H1 (cell line): ENCODE data around the gene CBARP. TPM values are rescaled to one million over a fixed set of nuclear protein-coding genes. Genes with fewer than 3 reads are reported as not detected.

ENCODE experiments used
- CTCF ChIA-PET: fragments of 300-600 bp; sonication (Branson Sonifier 250); formaldehyde crosslinking; loops from one replicate; lab custom pipeline; 2021; ENCODE audit not compliant: partially characterized antibody; lab: Charles Lee
- POLR2A ChIA-PET: fragments of 300-600 bp; sonication (Branson Sonifier 250); formaldehyde crosslinking; loops from one replicate; lab custom pipeline; 2021; ENCODE audit warnings: inconsistent platforms; ENCODE audit not compliant: partially characterized antibody; lab: Charles Lee
- DNase-seq, 2 experiments: peaks; one replicate each; pipeline versions ENCODE4 v3.0.0 to v3.0.0-alpha.2; 2010 to 2022; ENCODE audit warnings: low spot score in 2 of 2, low read depth in 1 of 2, mixed read lengths in 1 of 2
- FAIRE-seq: peaks from 2 replicates; lab custom pipeline; 2011; peaks lifted over from hg19 to GRCh38; lab: Jason Lieb, UNC
- H2AFZ ChIP-seq: 2 replicates; pipeline ENCODE4 v1.8.1; 2012; ENCODE audit warnings: low read length, inconsistent platforms
- H2AK5ac ChIP-seq: 2 replicates; pipeline ENCODE4 v1.6.1; 2013; ENCODE audit warnings: low read depth, low read length
- H2BK120ac ChIP-seq: replicated peaks from 2 replicates; pipeline ENCODE3; 2013; ENCODE audit warnings: low read depth, low read length, inconsistent platforms
- H2BK12ac ChIP-seq: 2 replicates; pipeline ENCODE4 v1.6.1; 2013; ENCODE audit warnings: low read depth, low read length
- H2BK15ac ChIP-seq: 2 replicates; pipeline ENCODE4 v1.6.1; 2013; ENCODE audit warnings: low read length
- H2BK20ac ChIP-seq: 2 replicates; pipeline ENCODE4 v1.6.1; 2013; ENCODE audit warnings: low read length
- H2BK5ac ChIP-seq: 2 replicates; pipeline ENCODE4 v1.6.1; 2013; ENCODE audit warnings: low read depth, low read length
- H3K14ac ChIP-seq: 2 replicates; pipeline ENCODE4 v1.6.1; 2013; ENCODE audit warnings: inconsistent platforms; ENCODE audit not compliant: insufficient read length
- H3K18ac ChIP-seq: 2 replicates; pipeline ENCODE4 v1.6.1; 2013; ENCODE audit warnings: low read length; ENCODE audit errors: extremely low read depth
- H3K23ac ChIP-seq: 2 replicates; pipeline ENCODE4 v1.6.1; 2013; ENCODE audit warnings: inconsistent platforms; ENCODE audit not compliant: insufficient read length
- H3K23me2 ChIP-seq: 2 replicates; pipeline ENCODE4 v1.6.1; 2013; ENCODE audit warnings: low read depth, low read length
- H3K27ac ChIP-seq: 2 replicates; pipeline ENCODE4 v1.6.1; 2011; ENCODE audit warnings: low read depth, low read length, inconsistent platforms
- H3K27me3 ChIP-seq, 4 experiments: replicated peaks in 1 of 4; 1 replicate in 1 of 4; 2 replicates in 3 of 4; pipeline versions ENCODE4 v1.6.1 to v1.8.1; 2011 to 2013; ENCODE audit warnings: low read length in 3 of 4, mild to moderate bottlenecking in 3 of 4, inconsistent platforms in 2 of 4, mixed read lengths in 2 of 4, moderate library complexity in 1 of 4; ENCODE audit not compliant: control insufficient read depth in 3 of 4, insufficient read depth in 3 of 4; ENCODE audit errors: extremely low read depth in 1 of 4
- H3K36me3 ChIP-seq, 4 experiments: 2 replicates each; pipeline versions ENCODE4 v1.6.1 to v1.8.1; 2011 to 2013; ENCODE audit warnings: mild to moderate bottlenecking in 4 of 4, low read length in 3 of 4, moderate library complexity in 2 of 4, control low read depth in 1 of 4, inconsistent platforms in 1 of 4; ENCODE audit not compliant: insufficient read depth in 4 of 4, control insufficient read depth in 2 of 4
- H3K4ac ChIP-seq: replicated peaks from 2 replicates; pipeline ENCODE3; 2013; ENCODE audit warnings: low read length, low read depth, mixed read lengths, inconsistent platforms; ENCODE audit not compliant: insufficient read length
- H3K4me1 ChIP-seq, 4 experiments: replicated peaks in 1 of 4; 1 replicate in 1 of 4; 2 replicates in 3 of 4; pipeline versions ENCODE4 v1.6.1 to v1.8.1; 2011 to 2013; ENCODE audit warnings: low read length in 3 of 4, inconsistent platforms in 2 of 4, mixed read lengths in 1 of 4; ENCODE audit not compliant: insufficient read depth in 4 of 4, control insufficient read depth in 3 of 4
- H3K4me2 ChIP-seq, 2 experiments: 2 replicates each; pipeline versions ENCODE4 v1.6.1 to v1.8.1; 2011 to 2013; ENCODE audit warnings: low read depth in 2 of 2, low read length in 2 of 2, control low read depth in 1 of 2, inconsistent platforms in 1 of 2, mild to moderate bottlenecking in 1 of 2; ENCODE audit not compliant: insufficient read depth in 1 of 2
- H3K4me3 ChIP-seq, 4 experiments: fragments of 200-600, 300-600 bp in 1 of 4; sonication (generic), shearing (Covaris generic), sonication (Bioruptor Twin) in 1 of 4; 2 replicates each; pipeline versions ENCODE4 v1.5.1 to v1.8.1; 2011 to 2016; ENCODE audit warnings: low read length in 4 of 4, low read depth in 3 of 4, control low read depth in 2 of 4, inconsistent platforms in 2 of 4, mild to moderate bottlenecking in 2 of 4, mixed read lengths in 1 of 4, moderate library complexity in 1 of 4; ENCODE audit not compliant: insufficient read depth in 2 of 4; ENCODE audit errors: extremely low read depth in 1 of 4
- H3K56ac ChIP-seq: replicated peaks from 2 replicates; pipeline ENCODE3; 2013; ENCODE audit warnings: low read depth, mild to moderate bottlenecking, mixed read lengths, low read length, inconsistent platforms; ENCODE audit not compliant: insufficient read length
- H3K79me1 ChIP-seq: 2 replicates; pipeline ENCODE4 v1.6.1; 2013; ENCODE audit warnings: low read depth, low read length, control low read depth
- H3K79me2 ChIP-seq, 2 experiments: 2 replicates each; pipeline versions ENCODE4 v1.6.1 to v1.8.1; 2012 to 2013; ENCODE audit warnings: low read length in 2 of 2, mild to moderate bottlenecking in 2 of 2, inconsistent platforms in 1 of 2; ENCODE audit not compliant: insufficient read depth in 2 of 2, control insufficient read depth in 1 of 2
- H3K9ac ChIP-seq, 4 experiments: replicated peaks in 1 of 4; 1 replicate in 1 of 4; 2 replicates in 3 of 4; pipeline versions ENCODE4 v1.6.1 to v1.8.1; 2011 to 2013; ENCODE audit warnings: low read depth in 3 of 4, low read length in 3 of 4, control low read depth in 2 of 4, mild to moderate bottlenecking in 2 of 4, moderate library complexity in 2 of 4, inconsistent platforms in 1 of 4; ENCODE audit errors: extremely low read depth in 1 of 4
- H3K9me3 ChIP-seq, 2 experiments: 2 replicates each; pipeline versions ENCODE4 v1.6.1 to v1.8.1; 2012 to 2013; ENCODE audit warnings: mild to moderate bottlenecking in 2 of 2, moderate library complexity in 2 of 2, control low read depth in 1 of 2, inconsistent platforms in 1 of 2, low read depth in 1 of 2, low read length in 1 of 2, mixed read lengths in 1 of 2; ENCODE audit not compliant: insufficient read depth in 2 of 2
- H4K20me1 ChIP-seq, 2 experiments: replicated peaks in 1 of 2; 2 replicates each; pipeline versions ENCODE3 to v1.8.1; 2011 to 2013; ENCODE audit warnings: inconsistent platforms in 2 of 2, low read length in 2 of 2, mild to moderate bottlenecking in 1 of 2; ENCODE audit not compliant: insufficient read depth in 2 of 2, control insufficient read depth in 1 of 2
- H4K5ac ChIP-seq: 2 replicates; pipeline ENCODE4 v1.6.1; 2013; ENCODE audit warnings: low read length, low read depth, mixed read lengths, inconsistent platforms; ENCODE audit not compliant: insufficient read length
- H4K8ac ChIP-seq: 2 replicates; pipeline ENCODE4 v1.8.0; 2013; ENCODE audit warnings: mild to moderate bottlenecking, moderate library complexity, low read length, inconsistent platforms; ENCODE audit not compliant: insufficient read depth; ENCODE audit errors: extremely low read depth
- H4K91ac ChIP-seq: replicated peaks from 2 replicates; pipeline ENCODE3; 2013; ENCODE audit warnings: low read length, mixed read lengths, inconsistent platforms; ENCODE audit not compliant: insufficient read length
- HDAC2 ChIP-seq, 2 experiments: fragments of 300-600 bp in 1 of 2; sonication (generic) in 1 of 2; IDR thresholded peaks; 2 replicates each; pipeline ENCODE4 v1.6.1; 2011 to 2012; ENCODE audit warnings: low read depth in 2 of 2, low read length in 2 of 2, mild to moderate bottlenecking in 2 of 2, moderate library complexity in 2 of 2, borderline replicate concordance in 1 of 2, inconsistent platforms in 1 of 2
- HDAC6 ChIP-seq: IDR thresholded peaks from one replicate; pipeline ENCODE4 v1.7.1; 2012; ENCODE audit warnings: low read depth, mild to moderate bottlenecking, inconsistent platforms, low read length, moderate library complexity
- KDM1A ChIP-seq: fragments of 200-600, 300-600 bp; sonication (generic); IDR thresholded peaks from 2 replicates; pipeline ENCODE4 v1.7.1; 2016; ENCODE audit warnings: mild to moderate bottlenecking, low read length, borderline replicate concordance
- SUZ12 ChIP-seq: fragments of 200-600 bp; sonication (generic); IDR thresholded peaks from 2 replicates; pipeline ENCODE4 v1.6.1; 2012; ENCODE audit warnings: mild to moderate bottlenecking, inconsistent platforms, low read length, moderate library complexity, mixed read lengths
- TAF7 ChIP-seq: optimal IDR thresholded peaks from 2 replicates; pipeline ENCODE3; 2011; ENCODE audit warnings: low read depth, mild to moderate bottlenecking, inconsistent platforms, low read length, moderate library complexity, borderline replicate concordance
- TEAD4 ChIP-seq: IDR thresholded peaks from 2 replicates; pipeline ENCODE4 v1.6.1; 2012; ENCODE audit warnings: low read depth, low read length, inconsistent platforms, mixed read lengths
- WGBS, 2 experiments: shearing (Covaris generic) in 1 of 2; methylation state at CpG; one replicate each; pipeline versions ENCODE4 v1.1.6 to v1.1.7; 2013 to 2015; ENCODE audit warnings: low lambda C conversion rate in 2 of 2, mixed read lengths in 2 of 2, inconsistent platforms in 1 of 2, low coverage in 1 of 2, missing lambda C conversion rate in 1 of 2; ENCODE audit not compliant: insufficient replicate concordance in 2 of 2, insufficient coverage in 1 of 2, insufficient read length in 1 of 2; ENCODE audit errors: extremely low coverage in 1 of 2, missing lambda C conversion rate in 1 of 2; 5-methylcytosine and 5-hydroxymethylcytosine counted together
- polyA plus RNA-seq, 7 experiments: library from polyadenylated mRNA; depleted of rRNA in 3 of 7; stranded (reverse) in 5 of 7; unstranded in 2 of 7; fragments of >200 nt in 5 of 7; fragments of 200-250 nt in 2 of 7; gene quantifications; 1 replicate in 5 of 7; 2 replicates in 1 of 7; 4 replicates in 1 of 7; pipeline versions ENCODE4 v1.2.1 to v1.2.3, GENCODE V29; 2011 to 2013; ENCODE audit warnings: missing spikeins in 2 of 7, mixed read lengths in 2 of 7
- total RNA-seq: library from RNA; stranded (reverse); fragmentation: NEBNext Ultra II Directional; extraction: Animal tissue kit (Norgen Biotek cat#: 25700); gene quantifications from 2 replicates; pipeline ENCODE4 v1.2.1, GENCODE V29; 2021

The CBARP gene
- total and polyA plus RNA-seq, 2 of the 8 experiments (the other 6 are each of a cell fraction or from before 2014, with no cell fraction given), result 4.9 to 14.7 TPM

DNA sequence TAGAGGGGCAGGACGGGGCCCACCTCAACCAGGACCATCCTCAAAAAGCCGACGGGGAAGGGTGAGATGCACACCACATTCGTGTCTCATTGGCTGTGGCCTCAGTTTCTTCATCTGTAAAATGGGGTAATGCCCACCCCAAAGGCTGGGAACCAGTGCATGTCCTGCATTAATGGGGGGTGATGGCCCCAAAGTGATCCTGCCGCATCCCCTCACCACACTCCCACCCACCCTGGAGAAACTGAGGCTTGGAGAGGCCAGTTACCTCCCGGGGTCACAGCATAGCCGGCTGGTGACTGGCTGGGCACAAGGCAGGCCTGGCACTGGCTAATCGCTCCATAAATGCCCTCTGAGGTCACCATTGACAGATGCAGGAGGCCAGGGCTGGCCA, 9.9 kb upstream of the CBARP start:
- Histone ChIP-seq H3K36me3 (peaks cover 3 to 18% (median 11%) of the 10 kb centered on the region in 4 experiments; a peak in 4 of 8 replicates), H2BK15ac (peak overlapping the region; percentile 72; the same call in 1 of the 2 replicates), H3K14ac (no peak overlapping the region), H3K79me2 (peaks cover 9 to 30% of the 10 kb centered on the region in 2 experiments), H3K4me1 (peaks cover 0 to 29% (median 12%) of the 10 kb centered on the region in 4 experiments; a peak in 6 of 7 replicates), H2BK12ac (0 out of 2 replicates have a peak overlapping the region, but pooled peaks have one; percentile 17), H2AFZ (no peak overlapping the region), H3K9ac (peak overlapping the region in 1 of 4 experiments; percentile 49; a peak in 1 of 7 replicates), H3K23ac (no peak overlapping the region), H2BK5ac (peak overlapping the region; percentile 60; the same call in 1 of the 2 replicates), H2BK20ac (no peak overlapping the region), H3K56ac (no peak overlapping the region), H4K8ac (peak overlapping the region; percentile 62), H4K5ac (no peak overlapping the region), H3K4me3 (peak overlapping the region; percentile 44 to 95 (median 64); a peak in 5 of 8 replicates), H3K23me2 (peaks cover 2% of the 10 kb centered on the region; the same call in 1 of the 2 replicates), H4K91ac (no peak overlapping the region), H3K18ac (peak overlapping the region; percentile 36), H4K20me1 (peaks cover 7 to 12% of the 10 kb centered on the region in 2 experiments), H3K27ac (peak overlapping the region; percentile 41; the same call in 1 of the 2 replicates), H3K79me1 (0 out of 2 replicates have a peak, but pooled peaks cover 5% of the 10 kb centered on the region), H2AK5ac (peak overlapping the region; percentile 90; the same call in 1 of the 2 replicates), H2BK120ac (no peak overlapping the region), H3K4ac (peak overlapping the region; percentile 28), H3K4me2 (peak overlapping the region; percentile 42 to 79), H3K9me3 (no peaks in the 10 kb centered on the region), H3K27me3 (no peaks in the 10 kb centered on the region)
- TF ChIP-seq TEAD4, result no peak
- TF ChIP-seq HDAC6, result no peak
- no peak for TF ChIP-seq HDAC2 (IDR thresholded peaks at IDR 0.05; ENCODE audit: borderline replicate concordance in 1 of 2, low read depth in 2 of 2, low read length in 2 of 2)
- TF ChIP-seq SUZ12, result no peak
- peak; percentile 87; the same call in 1 of the 2 replicates for TF ChIP-seq KDM1A
- TF ChIP-seq TAF7, result no peak
- FAIRE-seq (no peak), DNase-seq (no peak)
- ChIA-PET POLR2A (interaction anchor here (4.8 to 14.3 kb wide), 3 partner anchors 14 to 26 kb away, joined by 42 to 456 read pairs (median 355); partner anchors contain the start of genes CIRBP and FAM174C), CTCF (interaction anchor here (7.7 kb wide), 1 partner anchor 15 kb away, joined by 212 read pairs; the partner anchor contains the start of gene CIRBP)
- WGBS, 2 experiments, result 84% methylated on average over 8 of the region's 8 CpGs; no CpG with 5 or more reads in 1 of the 2 experiments
